CD4-positive, alpha-beta T cell treated with Interleukin-12 subunit alpha and Interleukin-12 subunit beta, for 1 hour (primary cell): Measurements from ENCODE around the gene LRIG1.

ENCODE experiments used
- DNase-seq: peaks from one replicate; pipeline ENCODE4 v3.0.0-alpha.2; 2020

The LRIG1 gene

GRCh38 chr3:66338927-66339326, 161.9 kb downstream of the LRIG1 start:
- DNase-seq: no peak

DNA sequence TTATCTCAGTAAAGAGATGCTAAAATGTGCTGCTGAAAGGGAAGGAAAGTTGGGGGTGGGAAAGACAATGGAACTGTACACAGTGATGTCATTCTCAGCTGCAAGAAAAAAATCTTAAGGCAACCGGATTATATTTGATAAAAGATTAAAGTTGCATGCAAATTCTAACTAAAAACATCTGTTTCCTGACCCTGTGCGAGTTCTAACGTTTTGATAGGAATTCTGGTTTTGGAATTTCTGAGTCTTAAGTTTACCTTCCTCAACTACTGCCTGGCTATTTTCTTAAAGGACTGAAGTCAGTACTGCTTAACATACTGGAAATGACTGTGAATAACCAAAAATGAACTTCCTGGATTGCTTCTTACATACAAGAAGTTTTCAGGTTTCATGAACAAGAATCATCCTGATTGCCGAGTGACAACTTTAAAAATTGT, 164.5 kb downstream of the LRIG1 start:
- no peak for DNase-seq

GRCh38 chr3:66335671-66336070, 165.2 kb downstream of the LRIG1 start:
- no peak for DNase-seq
